Fibroblast of lung (primary cell): Measurements from ENCODE around the gene LAMB3. TPM values are rescaled to one million over a fixed set of nuclear protein-coding genes. Genes with fewer than 3 reads are reported as not detected.

ENCODE experiments used
- DNase-seq, 2 donors: peaks; one replicate each; pipeline versions ENCODE4 v3.0.0 to v3.0.0-alpha.2; 2010; ENCODE audit warnings: low read depth in 2 of 2
- H2AFZ ChIP-seq: 2 replicates; pipeline ENCODE4 v1.5.1; 2012; ENCODE audit warnings: low read length, control low read depth, inconsistent platforms
- H3K27ac ChIP-seq: 2 replicates; pipeline ENCODE4 v1.5.1; 2011; ENCODE audit warnings: low read length, control low read depth; ENCODE audit not compliant: insufficient read depth
- H3K27me3 ChIP-seq: 2 replicates; pipeline ENCODE4 v1.5.1; 2011; ENCODE audit warnings: mild to moderate bottlenecking, low read length; ENCODE audit not compliant: control insufficient read depth, insufficient read depth
- H3K36me3 ChIP-seq: 2 replicates; pipeline ENCODE4 v1.5.1; 2011; ENCODE audit warnings: low read length; ENCODE audit not compliant: control insufficient read depth, insufficient read depth
- H3K4me1 ChIP-seq: 2 replicates; pipeline ENCODE4 v1.5.1; 2011; ENCODE audit warnings: low read length; ENCODE audit not compliant: control insufficient read depth, insufficient read depth; ENCODE audit errors: extremely low read depth
- H3K4me2 ChIP-seq: 2 replicates; pipeline ENCODE4 v1.5.1; 2011; ENCODE audit warnings: low read length, control low read depth; ENCODE audit not compliant: insufficient read depth; ENCODE audit errors: extremely low read depth
- H3K4me3 ChIP-seq, 4 experiments: fragments of 200-600 bp in 1 of 4; sonication (generic) in 1 of 4; replicated peaks in 1 of 4; 2 replicates each; pipeline ENCODE4 v1.5.1; 2011 to 2016; ENCODE audit warnings: low read length in 4 of 4, low read depth in 3 of 4, mild to moderate bottlenecking in 3 of 4, control low read depth in 2 of 4, inconsistent platforms in 1 of 4, mixed read lengths in 1 of 4; ENCODE audit not compliant: insufficient read depth in 1 of 4; ENCODE audit errors: control extremely low read depth in 1 of 4
- H3K79me2 ChIP-seq: 2 replicates; pipeline ENCODE4 v1.5.1; 2012; ENCODE audit warnings: mild to moderate bottlenecking, low read length, inconsistent platforms; ENCODE audit not compliant: control insufficient read depth, insufficient read depth
- H3K9ac ChIP-seq: 2 replicates; pipeline ENCODE4 v1.5.1; 2011; ENCODE audit warnings: mild to moderate bottlenecking, low read length, control low read depth; ENCODE audit not compliant: insufficient read depth
- H3K9me3 ChIP-seq: 2 replicates; pipeline ENCODE4 v1.5.1; 2012; ENCODE audit warnings: low read depth, low read length; ENCODE audit not compliant: control insufficient read depth, insufficient read depth
- H4K20me1 ChIP-seq: 2 replicates; pipeline ENCODE4 v1.5.1; 2011; ENCODE audit warnings: low read length; ENCODE audit not compliant: control insufficient read depth, insufficient read depth; ENCODE audit errors: extremely low read depth
- CTCF ChIP-seq, 2 donors: IDR thresholded peaks in 1 of 2; conservative IDR thresholded peaks in 1 of 2; 1 replicate in 1 of 2; 2 replicates in 1 of 2; pipeline ENCODE4 v1.5.1; 2011 to 2012; ENCODE audit warnings: low read length in 2 of 2, control low read depth in 1 of 2, inconsistent platforms in 1 of 2, low read depth in 1 of 2, mild to moderate bottlenecking in 1 of 2
- EZH2 ChIP-seq: IDR thresholded peaks from 2 replicates; pipeline ENCODE4 v1.5.1; 2012; ENCODE audit warnings: low read length, control low read depth, mild to moderate bottlenecking; ENCODE audit errors: missing control alignments
- polyA plus RNA-seq, 2 donors: library from polyadenylated mRNA; depleted of rRNA in 1 of 2; stranded (reverse) in 1 of 2; unstranded in 1 of 2; fragments of >200 nt; gene quantifications; 2 replicates each; pipeline ENCODE4 v1.2.1, GENCODE V29; 2011 to 2012; ENCODE audit warnings: missing spikeins in 1 of 2
- total RNA-seq: library from RNA; depleted of rRNA; stranded (reverse); fragments of >200 nt; gene quantifications from 2 replicates; pipeline ENCODE4 v1.2.1, GENCODE V29; 2014

LAMB3 gene
- total and polyA plus RNA-seq, 2 donors (not counting 1 experiment from before 2014, with no cell fraction given): 4.1 to 23.3 TPM

GRCh38 chr1:209641832-209642172 lies 10.4 kb downstream of the LAMB3 start:
- Histone ChIP-seq H4K20me1 (no peaks in the 10 kb centered on the region), H3K4me3 (no peak overlapping the region), H3K79me2 (no peaks in the 10 kb centered on the region), H3K9me3 (no peaks in the 10 kb centered on the region), H3K36me3 (no peaks in the 10 kb centered on the region), H3K9ac (no peak overlapping the region), H2AFZ (peak overlapping the region; percentile 57), H3K27ac (no peak overlapping the region), H3K4me1 (peaks cover 21% of the 10 kb centered on the region), H3K27me3 (no peaks in the 10 kb centered on the region), H3K4me2 (no peak overlapping the region)
- no peak for TF ChIP-seq EZH2
- no peak for TF ChIP-seq CTCF (conservative IDR thresholded peaks at IDR 0.05 in 1 of 2, IDR thresholded peaks at IDR 0.05 in 1 of 2; ENCODE audit: low read depth in 1 of 2, low read length in 2 of 2)
- DNase-seq: peak; percentile 25 to 77

GRCh38 chr1:209635850-209636249 lies 16.4 kb downstream of the LAMB3 start:
- H4K20me1 ChIP-seq: no peaks in the 10 kb centered on the region
- no peaks in the 10 kb centered on the region for H3K9me3 ChIP-seq
- no peak overlapping the region for H3K4me3 ChIP-seq
- H3K4me1 ChIP-seq: no peaks in the 10 kb centered on the region
- TF ChIP-seq CTCF (conservative IDR thresholded peaks at IDR 0.05 in 1 of 2, IDR thresholded peaks at IDR 0.05 in 1 of 2; ENCODE audit: low read depth in 1 of 2, low read length in 2 of 2) (no peak), EZH2 (no peak)
- H2AFZ ChIP-seq: no peak overlapping the region
- no peaks in the 10 kb centered on the region for H3K36me3 ChIP-seq
- H3K27me3 ChIP-seq: no peaks in the 10 kb centered on the region
- H3K79me2 ChIP-seq: no peaks in the 10 kb centered on the region
- H3K4me2 ChIP-seq: no peak overlapping the region
- H3K9ac ChIP-seq: no peak overlapping the region
- no peak for DNase-seq
- no peak overlapping the region for H3K27ac ChIP-seq

- H3K4me3 ChIP-seq: no peak overlapping the region
- no peak overlapping the region for H2AFZ ChIP-seq
- H3K27me3 ChIP-seq: no peaks in the 10 kb centered on the region
- H3K4me2 ChIP-seq: no peak overlapping the region
- TF ChIP-seq EZH2 (no peak), CTCF (conservative IDR thresholded peaks at IDR 0.05 in 1 of 2, IDR thresholded peaks at IDR 0.05 in 1 of 2; ENCODE audit: low read depth in 1 of 2, low read length in 2 of 2) (no peak)
- no peaks in the 10 kb centered on the region for H3K36me3 ChIP-seq
- no peak overlapping the region for H3K27ac ChIP-seq
- H3K4me1 ChIP-seq: no peaks in the 10 kb centered on the region
- DNase-seq: no peak
- H3K9me3 ChIP-seq: no peaks in the 10 kb centered on the region
- no peaks in the 10 kb centered on the region for H4K20me1 ChIP-seq
- no peaks in the 10 kb centered on the region for H3K79me2 ChIP-seq
- no peak overlapping the region for H3K9ac ChIP-seq
Measured at GRCh38 chr1:209634005-209634737, 18.1 kb downstream of the LAMB3 start.
